OCI-LY3 (cell line): ENCODE data around the gene SMIM14.
"Not testable (repeated sequence)": the region's sequence is repeated elsewhere in the genome, so short reads cannot be mapped to it uniquely, and the experiment has no call there.

Source experiments
- H2AFZ ChIP-seq: fragments of 200-600, 300-600 bp; shearing (Covaris generic); 2 replicates; pipeline ENCODE4 v1.6.0; 2014; ENCODE audit warnings: antibody characterized with exemption, low read depth, low read length
- H3K27ac ChIP-seq: fragments of 200-600, 300-600 bp; sonication (generic); 2 replicates; pipeline ENCODE4 v1.5.1; 2014; ENCODE audit warnings: mild to moderate bottlenecking, low read length, moderate library complexity, mixed read lengths
- H3K27me3 ChIP-seq: fragments of 200-600, 300-600 bp; sonication (generic); 2 replicates; pipeline ENCODE4 v1.6.1; 2014; ENCODE audit warnings: low read depth, low read length, mixed read lengths
- H3K36me3 ChIP-seq: fragments of 200-600, 300-600 bp; sonication (generic); replicated peaks from 2 replicates; pipeline ENCODE3; 2014; ENCODE audit warnings: low read depth, low read length, mixed read lengths
- H3K4me1 ChIP-seq: fragments of 300-600, 200-600 bp; sonication (generic); 2 replicates; pipeline ENCODE4 v1.6.1; 2014; ENCODE audit warnings: low read length, mixed read lengths
- H3K4me2 ChIP-seq: fragments of 200-600, 300-600 bp; sonication (generic); 2 replicates; pipeline ENCODE4 v1.6.1; 2014; ENCODE audit warnings: low read length, mixed read lengths
- H3K4me3 ChIP-seq: fragments of 300-600, 200-600 bp; sonication (generic); 2 replicates; pipeline ENCODE4 v1.5.1; 2014; ENCODE audit warnings: antibody characterized with exemption, mild to moderate bottlenecking, low read length, moderate library complexity
- H3K79me2 ChIP-seq: fragments of 300-600, 200-600 bp; shearing (Covaris generic); 2 replicates; pipeline ENCODE4 v1.6.1; 2014; ENCODE audit warnings: mild to moderate bottlenecking, low read length, mixed read lengths
- H3K9ac ChIP-seq: fragments of 300-600, 200-600 bp; shearing (Covaris generic); 2 replicates; pipeline ENCODE4 v1.6.0; 2014; ENCODE audit warnings: mild to moderate bottlenecking, low read length, moderate library complexity
- H3K9me3 ChIP-seq: fragments of 200-600, 300-600 bp; shearing (Covaris generic); 2 replicates; pipeline ENCODE4 v1.6.1; 2014; ENCODE audit warnings: low read length, mixed read lengths; ENCODE audit not compliant: insufficient read depth
- H4K20me1 ChIP-seq: fragments of 200-600, 300-600 bp; sonication (generic); 2 replicates; pipeline ENCODE4 v1.6.1; 2016; ENCODE audit warnings: low read length, mixed read lengths; ENCODE audit not compliant: insufficient read depth
- EZH2phosphoT487 ChIP-seq: fragments of 200-600 bp; shearing (Covaris generic); IDR thresholded peaks from 2 replicates; pipeline ENCODE4 v1.6.1; 2018; ENCODE audit warnings: antibody characterized with exemption, mixed run types, low read depth
- TF ChIP-seq, protein P1 (sequence below): fragments of 200-600, 300-600 bp; sonication (generic); IDR thresholded peaks from 2 replicates; pipeline ENCODE4 v1.5.1; 2014; ENCODE audit warnings: antibody characterized with exemption, low read length, low read depth

SMIM14 gene

DNA sequence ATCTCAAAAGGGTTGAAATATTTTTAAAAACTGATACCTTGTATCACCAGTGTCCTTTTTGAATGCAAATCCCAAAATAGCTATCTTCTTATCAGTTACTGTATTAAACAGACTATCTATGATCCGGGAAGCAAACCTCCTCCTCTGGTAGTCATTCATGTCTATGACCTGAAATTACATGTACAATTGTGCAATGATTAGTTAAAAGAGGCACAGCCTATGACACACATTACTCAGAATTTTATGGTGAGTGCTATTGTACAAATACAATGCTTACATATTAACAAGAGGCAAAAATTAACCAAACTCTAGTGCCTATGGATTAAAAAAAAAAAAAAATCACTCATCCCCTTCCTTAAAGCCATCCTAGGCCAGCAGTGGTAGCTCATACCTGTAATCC, 133.1 kb downstream of the SMIM14 start:
- no peaks in the 10 kb centered on the region for H3K9me3 ChIP-seq
- no peaks in the 10 kb centered on the region for H3K79me2 ChIP-seq
- no peak overlapping the region for H2AFZ ChIP-seq
- H3K27ac ChIP-seq = no peak overlapping the region
- H3K4me1 ChIP-seq = no peaks in the 10 kb centered on the region
- no peak overlapping the region for H3K4me3 ChIP-seq
- H4K20me1 ChIP-seq = no peaks in the 10 kb centered on the region
- H3K4me2 ChIP-seq = no peak overlapping the region
- TF ChIP-seq, protein P1, sequence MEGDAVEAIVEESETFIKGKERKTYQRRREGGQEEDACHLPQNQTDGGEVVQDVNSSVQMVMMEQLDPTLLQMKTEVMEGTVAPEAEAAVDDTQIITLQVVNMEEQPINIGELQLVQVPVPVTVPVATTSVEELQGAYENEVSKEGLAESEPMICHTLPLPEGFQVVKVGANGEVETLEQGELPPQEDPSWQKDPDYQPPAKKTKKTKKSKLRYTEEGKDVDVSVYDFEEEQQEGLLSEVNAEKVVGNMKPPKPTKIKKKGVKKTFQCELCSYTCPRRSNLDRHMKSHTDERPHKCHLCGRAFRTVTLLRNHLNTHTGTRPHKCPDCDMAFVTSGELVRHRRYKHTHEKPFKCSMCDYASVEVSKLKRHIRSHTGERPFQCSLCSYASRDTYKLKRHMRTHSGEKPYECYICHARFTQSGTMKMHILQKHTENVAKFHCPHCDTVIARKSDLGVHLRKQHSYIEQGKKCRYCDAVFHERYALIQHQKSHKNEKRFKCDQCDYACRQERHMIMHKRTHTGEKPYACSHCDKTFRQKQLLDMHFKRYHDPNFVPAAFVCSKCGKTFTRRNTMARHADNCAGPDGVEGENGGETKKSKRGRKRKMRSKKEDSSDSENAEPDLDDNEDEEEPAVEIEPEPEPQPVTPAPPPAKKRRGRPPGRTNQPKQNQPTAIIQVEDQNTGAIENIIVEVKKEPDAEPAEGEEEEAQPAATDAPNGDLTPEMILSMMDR = no peak
- no peak for TF ChIP-seq EZH2phosphoT487
- peaks cover 67% of the 10 kb centered on the region for H3K36me3 ChIP-seq
- no peaks in the 10 kb centered on the region for H3K27me3 ChIP-seq
- no peak overlapping the region for H3K9ac ChIP-seq

DNA sequence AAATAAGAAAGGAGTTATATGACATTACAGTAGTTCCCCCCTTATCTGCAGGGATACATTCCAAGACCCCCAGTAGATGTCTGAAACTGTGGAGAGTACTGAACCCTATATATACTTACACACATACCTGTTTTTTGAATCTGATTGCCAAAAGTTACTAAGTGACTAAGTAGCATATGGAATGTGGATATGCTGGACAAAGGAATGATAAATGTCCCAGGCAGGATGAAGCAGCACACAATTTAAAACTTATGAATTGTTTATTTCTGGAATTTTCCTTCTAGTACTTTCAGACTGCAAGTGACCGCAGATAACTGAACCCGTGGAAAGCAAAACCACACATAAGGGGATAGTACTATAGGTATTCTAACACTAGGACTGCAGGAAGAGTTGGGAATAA, 134.1 kb downstream of the SMIM14 start:
- no peaks in the 10 kb centered on the region for H3K4me1 ChIP-seq
- no peak overlapping the region for H3K4me2 ChIP-seq
- no peaks in the 10 kb centered on the region for H3K79me2 ChIP-seq
- no peak overlapping the region for H2AFZ ChIP-seq
- no peak overlapping the region for H3K4me3 ChIP-seq
- H3K9me3 ChIP-seq = no peaks in the 10 kb centered on the region
- H3K36me3 ChIP-seq = peaks cover 59% of the 10 kb centered on the region
- no peak for TF ChIP-seq EZH2phosphoT487
- TF ChIP-seq, protein P1 = no peak
- H3K27me3 ChIP-seq = no peaks in the 10 kb centered on the region
- no peak overlapping the region for H3K27ac ChIP-seq
- H4K20me1 ChIP-seq = no peaks in the 10 kb centered on the region
- no peak overlapping the region for H3K9ac ChIP-seq

DNA sequence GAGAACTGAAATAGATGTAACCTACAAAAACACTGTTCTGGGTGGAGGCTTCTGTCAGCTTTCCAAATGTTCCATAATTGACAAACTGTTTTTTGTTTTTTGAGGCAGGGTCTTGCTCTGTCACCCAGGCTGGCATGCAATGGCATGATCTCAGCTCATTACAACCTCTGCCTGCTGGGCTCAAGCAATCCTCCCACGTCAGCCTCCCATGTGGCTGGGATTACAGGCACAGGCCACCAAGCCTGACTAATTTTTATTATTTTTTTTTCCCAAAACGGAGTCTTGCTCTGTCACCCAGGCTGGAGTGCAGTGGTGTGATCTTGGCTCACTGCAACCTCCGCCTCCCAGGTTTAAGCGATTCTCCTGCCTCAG, 136.0 kb downstream of the SMIM14 start:
- not testable (repeated sequence) for H2AFZ ChIP-seq, H3K27ac ChIP-seq, H3K4me2 ChIP-seq, H3K79me2 ChIP-seq, H3K27me3 ChIP-seq, H3K9ac ChIP-seq, H3K4me1 ChIP-seq, H4K20me1 ChIP-seq, H3K9me3 ChIP-seq, H3K4me3 ChIP-seq
- H3K36me3 ChIP-seq = peaks cover 51% of the 10 kb centered on the region

DNA sequence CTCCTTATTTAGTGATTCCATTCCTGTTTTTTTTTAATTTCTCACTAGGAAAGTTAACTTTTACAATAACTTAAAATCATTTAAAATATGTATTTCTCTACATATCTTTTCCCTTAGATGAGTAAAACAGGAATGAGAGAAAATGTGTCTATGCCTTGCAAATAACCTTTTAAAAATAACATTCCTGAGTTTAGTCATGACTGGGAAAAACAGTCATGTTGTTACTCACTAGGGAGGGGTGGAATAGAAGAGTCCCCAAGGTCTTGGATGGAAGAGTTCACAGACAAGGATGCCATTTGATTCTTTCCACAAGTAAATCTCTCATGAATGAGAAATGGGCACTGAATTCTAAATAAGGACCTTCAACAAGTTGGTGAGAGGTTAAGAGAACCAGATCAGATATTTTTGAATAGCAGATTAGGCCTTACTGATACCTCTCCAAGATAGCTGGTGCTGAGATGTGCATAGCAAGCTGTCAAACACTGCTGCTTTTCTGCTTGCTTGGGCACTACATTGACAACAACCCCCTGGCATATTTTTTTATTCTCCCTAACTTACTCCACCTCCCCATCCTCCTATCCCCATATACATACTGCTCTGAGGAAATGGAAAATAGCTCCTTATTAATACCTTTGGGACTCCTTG, 136.5 kb downstream of the SMIM14 start:
- Histone ChIP-seq H3K9ac (no peak overlapping the region), H3K4me1 (no peaks in the 10 kb centered on the region), H3K36me3 (peaks cover 46% of the 10 kb centered on the region), H3K27ac (no peak overlapping the region), H3K27me3 (no peaks in the 10 kb centered on the region), H3K4me3 (no peak overlapping the region), H3K9me3 (no peaks in the 10 kb centered on the region), H2AFZ (no peak overlapping the region), H4K20me1 (no peaks in the 10 kb centered on the region), H3K79me2 (no peaks in the 10 kb centered on the region), H3K4me2 (no peak overlapping the region)
- no peak for TF ChIP-seq EZH2phosphoT487
- TF ChIP-seq, protein P1 = no peak

DNA sequence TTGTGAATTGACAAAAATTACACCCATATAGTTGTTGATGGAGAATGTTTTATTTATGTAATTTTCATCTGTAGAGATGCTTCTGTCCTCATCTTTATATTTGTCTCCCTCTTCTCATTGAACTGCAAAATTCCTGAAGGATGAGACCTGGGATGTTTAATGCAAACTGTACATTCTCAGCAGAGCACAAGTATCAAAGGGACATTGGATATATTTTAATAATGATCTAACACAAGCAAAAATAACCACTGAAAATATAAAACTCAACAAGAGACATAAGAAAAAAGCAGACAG, 140.0 kb downstream of the SMIM14 start:
- Histone ChIP-seq H4K20me1 (no peaks in the 10 kb centered on the region), H3K4me1 (no peaks in the 10 kb centered on the region), H3K4me2 (no peak overlapping the region), H3K79me2 (no peaks in the 10 kb centered on the region), H3K9ac (no peak overlapping the region), H3K36me3 (peaks cover 22% of the 10 kb centered on the region), H2AFZ (no peak overlapping the region), H3K4me3 (no peak overlapping the region), H3K9me3 (no peaks in the 10 kb centered on the region), H3K27me3 (no peaks in the 10 kb centered on the region), H3K27ac (no peak overlapping the region)
- no peak for TF ChIP-seq EZH2phosphoT487
- TF ChIP-seq, protein P1 = no peak
